Embryonic facial prominence (tissue), 1 donor: ENCODE data around the gene CREBRF.
"Not testable (repeated sequence)": the region's sequence is repeated elsewhere in the genome, so short reads cannot be mapped to it uniquely, and the experiment has no call there.

Experiments
- DNase-seq: peaks from one replicate; pipeline ENCODE4 v3.0.0-alpha.2; 2016; ENCODE audit errors: extremely low spot score

Gene CREBRF

GRCh38 chr5:173154619-173155018 is 98.5 kb downstream of the CREBRF start:
- not testable (repeated sequence) for DNase-seq

DNA sequence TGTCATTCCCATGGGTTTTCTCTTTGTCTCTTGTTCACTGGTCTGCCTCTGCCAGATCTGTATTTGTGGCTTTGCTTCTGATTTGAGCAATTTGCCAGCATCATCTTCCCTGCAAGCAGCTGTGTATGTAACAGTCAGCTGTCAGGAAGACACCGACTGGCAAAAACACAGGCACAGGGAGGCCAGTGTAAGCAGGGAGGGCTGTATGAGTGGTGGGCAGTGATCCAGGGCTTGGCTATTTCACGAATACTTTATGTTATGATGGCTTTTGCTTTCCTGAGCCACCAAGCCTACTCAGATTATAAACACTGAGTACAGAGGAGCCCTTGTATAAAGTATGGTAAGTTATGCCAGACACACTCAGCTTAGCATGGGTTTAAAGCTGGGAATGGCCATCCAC is 99.8 kb downstream of the CREBRF start:
- DNase-seq = no peak

DNA sequence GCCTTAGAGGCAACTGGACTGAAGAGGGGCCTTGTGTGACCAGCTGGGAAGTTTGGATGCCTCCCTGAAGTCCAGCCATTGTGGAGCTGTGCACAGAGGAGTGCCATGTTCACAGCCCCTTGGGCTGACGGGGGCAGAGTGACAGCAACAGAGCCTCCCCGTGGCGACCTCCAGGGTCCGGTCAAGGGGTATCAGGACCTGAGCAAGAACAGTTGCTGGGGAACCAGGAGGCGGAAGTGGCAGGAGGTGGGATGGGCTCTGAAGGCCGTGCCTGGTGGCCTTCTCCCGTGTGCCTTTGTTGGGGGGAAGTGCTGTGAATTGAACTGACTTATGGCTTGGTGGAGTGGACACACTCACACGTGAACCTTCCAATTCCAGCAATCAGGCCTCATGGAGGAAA is 102.2 kb downstream of the CREBRF start:
- DNase-seq = no peak

DNA sequence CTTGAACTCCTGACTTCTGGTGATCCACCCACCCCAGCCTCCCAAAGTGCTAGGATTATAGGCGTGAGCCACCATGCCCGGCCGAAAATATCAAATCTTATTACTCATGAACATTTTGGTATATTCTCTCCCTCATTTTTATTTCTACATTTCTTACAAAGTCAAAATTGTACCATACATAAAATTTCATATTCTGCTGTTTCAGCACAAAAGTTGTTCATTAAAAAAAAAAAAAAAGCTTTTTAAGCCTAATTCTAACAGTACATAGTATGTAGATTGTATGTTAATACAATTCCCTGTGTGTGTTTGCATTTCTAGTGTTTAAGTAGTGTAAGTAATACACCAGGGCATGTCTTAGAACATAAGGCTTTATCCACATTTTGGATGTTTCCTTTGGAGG is 103.1 kb downstream of the CREBRF start:
- DNase-seq = no peak

- DNase-seq = no peak
Measured at GRCh38 chr5:173161148-173161547, 105.0 kb downstream of the CREBRF start.

GRCh38 chr5:173163219-173163618 is 107.1 kb downstream of the CREBRF start:
- no peak for DNase-seq

DNA sequence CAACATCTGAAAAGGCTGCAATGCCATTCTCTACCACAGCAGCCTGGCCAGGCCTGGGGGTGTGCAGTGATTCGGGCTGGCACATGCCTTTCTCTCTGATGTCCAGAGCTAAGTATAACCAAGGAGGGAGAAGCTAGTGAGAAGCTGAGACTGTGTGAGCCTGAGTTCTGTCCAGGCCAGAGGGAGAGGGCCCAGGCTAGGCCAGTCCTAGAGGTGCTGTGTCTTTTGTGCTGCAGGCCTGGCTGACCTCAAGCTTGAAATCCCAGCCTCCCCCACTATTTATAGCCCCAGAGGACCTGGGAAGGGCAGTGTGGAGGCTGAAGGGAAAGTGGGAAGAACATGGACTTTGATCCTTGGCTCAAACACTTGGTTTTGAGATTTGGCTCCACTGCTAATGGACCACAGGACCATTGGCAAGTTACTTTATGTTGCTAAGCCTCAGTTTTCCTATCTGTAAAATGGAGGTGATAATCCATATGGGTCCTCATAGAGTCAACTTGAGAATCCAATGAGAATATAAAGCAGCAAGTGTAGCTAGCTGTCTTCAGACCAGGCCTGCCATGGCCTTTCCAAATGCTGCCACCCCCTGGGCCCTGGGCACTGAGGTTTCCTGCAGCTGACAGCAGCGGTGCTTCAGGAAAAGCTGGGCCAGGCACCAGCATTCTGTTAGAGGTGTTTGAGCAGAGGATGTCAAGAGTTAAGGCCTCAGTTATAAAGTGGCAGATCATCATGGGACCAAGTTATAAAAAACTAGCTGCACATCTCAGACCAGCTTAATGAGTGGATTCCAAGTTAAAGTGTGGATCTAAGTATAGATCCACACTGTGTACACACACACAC is 109.2 kb downstream of the CREBRF start:
- no peak for DNase-seq

GRCh38 chr5:173172166-173172565 is 116.0 kb downstream of the CREBRF start:
- DNase-seq = no peak

DNA sequence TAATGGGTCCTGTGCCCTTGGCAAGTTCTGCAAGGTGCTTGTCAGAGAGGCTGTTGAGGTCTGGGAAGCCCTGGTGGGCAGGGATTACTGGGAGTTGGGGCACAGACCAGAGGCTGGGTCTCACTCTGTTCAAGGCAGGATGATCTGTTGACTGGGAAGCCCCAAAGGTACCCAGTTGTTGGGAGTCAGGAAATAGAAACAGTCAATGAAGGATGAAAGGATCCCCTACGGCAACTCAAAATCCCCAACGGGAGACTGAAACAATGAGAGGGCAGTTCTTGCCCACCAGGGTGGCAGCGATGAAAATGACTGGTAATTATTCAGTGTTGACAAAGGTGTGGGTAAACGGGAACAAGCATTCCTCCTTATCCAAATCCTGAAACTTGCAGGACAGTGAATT is 119.4 kb downstream of the CREBRF start:
- no peak for DNase-seq

- no peak for DNase-seq
Measured at GRCh38 chr5:173178369-173178910, 122.3 kb downstream of the CREBRF start.

DNA sequence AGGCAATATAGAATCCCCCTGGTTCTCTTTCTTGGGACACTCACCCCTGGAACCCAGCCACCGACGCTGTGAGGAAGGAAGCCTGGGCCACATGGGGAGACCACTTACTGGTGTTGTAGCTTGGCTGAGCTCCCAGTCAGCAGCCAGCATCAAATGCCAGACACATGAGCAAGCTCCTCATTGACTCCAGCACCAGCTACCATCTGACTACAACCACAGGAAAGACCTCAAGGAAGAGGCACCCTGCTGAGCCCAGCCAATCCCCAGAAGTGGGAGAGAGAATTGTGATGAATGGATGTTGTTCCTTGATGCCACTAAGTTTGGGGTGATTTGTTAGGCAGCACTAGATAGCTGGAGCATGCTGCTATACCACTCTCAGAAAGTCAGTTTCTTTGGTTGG is 124.2 kb downstream of the CREBRF start:
- DNase-seq = no peak

DNA sequence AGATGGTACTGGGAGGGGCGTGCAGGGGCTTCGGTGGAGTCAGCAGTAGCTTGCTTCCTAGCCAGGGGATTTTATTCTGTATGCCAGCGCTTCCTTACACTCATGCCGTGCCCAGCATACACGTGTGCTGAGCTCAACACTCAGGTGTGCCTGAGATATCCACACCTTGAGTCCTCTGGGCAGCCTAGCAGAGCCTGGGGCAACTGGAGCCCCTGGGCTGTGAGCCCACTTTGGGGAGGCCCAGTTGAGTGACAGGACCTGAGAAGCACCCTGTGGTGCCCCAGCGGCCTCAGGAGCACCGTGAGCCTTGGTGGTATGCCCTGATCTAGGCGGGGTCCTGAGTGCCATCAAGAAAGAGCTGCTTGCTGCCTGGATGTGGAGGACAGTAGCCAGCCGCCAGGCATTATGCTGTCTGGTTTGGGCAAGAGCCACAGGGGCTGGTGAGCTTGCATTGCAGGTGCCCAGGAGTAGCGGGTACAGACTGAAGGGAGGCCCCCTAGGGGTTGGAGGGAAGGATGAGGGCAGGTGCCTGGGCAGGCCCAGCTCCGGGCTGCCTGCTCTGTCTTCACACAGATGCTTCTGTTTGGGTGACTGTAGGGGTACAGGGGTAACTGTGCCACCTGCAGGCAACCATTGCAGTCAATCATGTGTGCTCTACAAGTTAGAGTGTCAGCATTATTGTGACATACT is 131.0 kb downstream of the CREBRF start:
- DNase-seq = no peak

- no peak for DNase-seq
Measured at GRCh38 chr5:173188280-173188679, 132.1 kb downstream of the CREBRF start.
